ENCODE measurements around the gene CHAMP1. TPM values are rescaled to one million over a fixed set of nuclear protein-coding genes. Genes with fewer than 3 reads are reported as not detected.

CHAMP1 gene
- polyA plus RNA-seq, 1 of the 3 experiments (the other 2 are of a cell fraction): 28.6 TPM

DNA sequence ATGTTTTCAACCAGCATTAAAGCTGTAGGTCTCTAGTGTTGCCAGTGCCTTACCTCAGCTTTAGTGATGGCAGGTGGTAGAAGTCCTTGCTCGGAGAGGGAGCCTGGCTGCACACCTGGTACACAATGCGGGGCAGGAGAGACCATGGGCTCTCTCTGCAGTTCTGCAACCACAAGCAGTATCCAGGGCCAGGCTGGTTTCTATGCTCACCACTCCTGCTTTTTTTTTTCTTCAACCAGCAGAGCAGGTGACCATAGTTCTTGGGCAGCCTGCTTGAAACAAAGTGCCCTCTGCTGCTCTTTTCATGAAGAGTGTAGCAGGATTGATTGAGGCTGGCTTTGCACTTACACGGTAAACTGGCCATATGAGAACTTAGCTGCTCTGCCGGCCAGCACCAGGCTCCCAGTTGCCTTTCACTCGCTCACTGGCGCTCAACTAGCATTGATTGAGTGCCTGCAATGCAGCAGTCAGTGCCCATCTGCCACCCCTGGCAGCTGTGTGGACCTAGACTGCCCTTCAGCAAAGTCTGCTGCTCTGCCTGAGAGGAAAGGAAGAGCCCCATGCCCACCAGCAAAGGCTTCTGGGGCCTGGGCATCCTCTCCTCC is 4.4 kb upstream of the CHAMP1 start:
- POLR2A ChIA-PET: no interaction called here
- WGBS (ENCODE audit: low lambda C conversion rate): 89% methylated on average over 4 of the region's 6 CpGs

More for the DNA sequence above, 4.4 kb upstream of the CHAMP1 start:
- Histone ChIP-seq H3K9me3 (no peaks in the 10 kb centered on the region), H3K27me3 (ENCODE audit: insufficient read depth) (no peaks in the 10 kb centered on the region), H3K4me3 (ENCODE audit: low read depth in 2 of 2, low read length in 1 of 2) (no peak overlapping the region), H3K9me2 (no peaks in the 10 kb centered on the region), H4K20me1 (ENCODE audit: insufficient read depth) (no peaks in the 10 kb centered on the region), H3K36me3 (replicated peaks in 1 of 2; ENCODE audit: control insufficient read depth in 1 of 2, insufficient read depth in 2 of 2, low read length in 1 of 2) (peaks cover 12 to 19% of the 10 kb centered on the region in 2 experiments), H3F3A (replicated peaks; ENCODE audit: insufficient read depth) (peaks cover 25% of the 10 kb centered on the region), H2AFZ (ENCODE audit: low read depth) (no peak overlapping the region), H3K79me2 (ENCODE audit: insufficient read depth) (peaks cover 3% of the 10 kb centered on the region), H3K27ac (ENCODE audit: low read depth in 2 of 2, low read length in 1 of 2) (no peak overlapping the region), H3K9ac (no peak overlapping the region), H3K4me1 (ENCODE audit: control insufficient read depth in 1 of 2, insufficient read depth in 2 of 2, low read depth in 1 of 2, low read length in 1 of 2) (peaks cover 10 to 13% of the 10 kb centered on the region in 2 experiments; a peak in 3 of 4 replicates), H3K4me2 (no peak overlapping the region)
- DNase-seq: no peak
- TF ChIP-seq PBX3 (IDR thresholded peaks at IDR 0.05) (no peak), NFIC (IDR thresholded peaks at IDR 0.05; ENCODE audit: borderline replicate concordance) (no peak), SIN3A (IDR thresholded peaks at IDR 0.05; ENCODE audit: borderline replicate concordance, low read depth, low read length) (no peak), CHD2 (IDR thresholded peaks at IDR 0.05; ENCODE audit: low read length, partially characterized antibody) (no peak), FOXJ3 (CRISPR knock-in tag; IDR thresholded peaks at IDR 0.05) (no peak), FOXM1 (IDR thresholded peaks at IDR 0.05; ENCODE audit: low read depth) (no peak), FOSL2 (IDR thresholded peaks at IDR 0.05; ENCODE audit: borderline replicate concordance, low read depth) (no peak), MEF2A (IDR thresholded peaks at IDR 0.05; ENCODE audit: borderline replicate concordance, low read depth) (no peak), ELF1 (IDR thresholded peaks at IDR 0.05) (no peak), GATA2 (CRISPR knock-in tag; IDR thresholded peaks at IDR 0.05) (no peak), GABPA (IDR thresholded peaks at IDR 0.05; ENCODE audit: low read depth) (no peak), MXI1 (IDR thresholded peaks at IDR 0.05; ENCODE audit: low read depth, low read length) (no peak), TAF1 (IDR thresholded peaks at IDR 0.05; ENCODE audit: borderline replicate concordance, low read depth, low read length) (no peak)
- TF ChIP-seq, protein P1, sequence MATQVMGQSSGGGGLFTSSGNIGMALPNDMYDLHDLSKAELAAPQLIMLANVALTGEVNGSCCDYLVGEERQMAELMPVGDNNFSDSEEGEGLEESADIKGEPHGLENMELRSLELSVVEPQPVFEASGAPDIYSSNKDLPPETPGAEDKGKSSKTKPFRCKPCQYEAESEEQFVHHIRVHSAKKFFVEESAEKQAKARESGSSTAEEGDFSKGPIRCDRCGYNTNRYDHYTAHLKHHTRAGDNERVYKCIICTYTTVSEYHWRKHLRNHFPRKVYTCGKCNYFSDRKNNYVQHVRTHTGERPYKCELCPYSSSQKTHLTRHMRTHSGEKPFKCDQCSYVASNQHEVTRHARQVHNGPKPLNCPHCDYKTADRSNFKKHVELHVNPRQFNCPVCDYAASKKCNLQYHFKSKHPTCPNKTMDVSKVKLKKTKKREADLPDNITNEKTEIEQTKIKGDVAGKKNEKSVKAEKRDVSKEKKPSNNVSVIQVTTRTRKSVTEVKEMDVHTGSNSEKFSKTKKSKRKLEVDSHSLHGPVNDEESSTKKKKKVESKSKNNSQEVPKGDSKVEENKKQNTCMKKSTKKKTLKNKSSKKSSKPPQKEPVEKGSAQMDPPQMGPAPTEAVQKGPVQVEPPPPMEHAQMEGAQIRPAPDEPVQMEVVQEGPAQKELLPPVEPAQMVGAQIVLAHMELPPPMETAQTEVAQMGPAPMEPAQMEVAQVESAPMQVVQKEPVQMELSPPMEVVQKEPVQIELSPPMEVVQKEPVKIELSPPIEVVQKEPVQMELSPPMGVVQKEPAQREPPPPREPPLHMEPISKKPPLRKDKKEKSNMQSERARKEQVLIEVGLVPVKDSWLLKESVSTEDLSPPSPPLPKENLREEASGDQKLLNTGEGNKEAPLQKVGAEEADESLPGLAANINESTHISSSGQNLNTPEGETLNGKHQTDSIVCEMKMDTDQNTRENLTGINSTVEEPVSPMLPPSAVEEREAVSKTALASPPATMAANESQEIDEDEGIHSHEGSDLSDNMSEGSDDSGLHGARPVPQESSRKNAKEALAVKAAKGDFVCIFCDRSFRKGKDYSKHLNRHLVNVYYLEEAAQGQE (IDR thresholded peaks at IDR 0.05; ENCODE audit: low read depth, low read length): no peak
- CTCF ChIA-PET: interaction anchor here (0.9 to 1.7 kb wide), 2 partner anchors 24 to 29 kb away, joined by 3 to 5 read pairs; no protein-coding TSS in a partner anchor
